ENCODE results near the gene LEMD1.

Gene LEMD1

DNA sequence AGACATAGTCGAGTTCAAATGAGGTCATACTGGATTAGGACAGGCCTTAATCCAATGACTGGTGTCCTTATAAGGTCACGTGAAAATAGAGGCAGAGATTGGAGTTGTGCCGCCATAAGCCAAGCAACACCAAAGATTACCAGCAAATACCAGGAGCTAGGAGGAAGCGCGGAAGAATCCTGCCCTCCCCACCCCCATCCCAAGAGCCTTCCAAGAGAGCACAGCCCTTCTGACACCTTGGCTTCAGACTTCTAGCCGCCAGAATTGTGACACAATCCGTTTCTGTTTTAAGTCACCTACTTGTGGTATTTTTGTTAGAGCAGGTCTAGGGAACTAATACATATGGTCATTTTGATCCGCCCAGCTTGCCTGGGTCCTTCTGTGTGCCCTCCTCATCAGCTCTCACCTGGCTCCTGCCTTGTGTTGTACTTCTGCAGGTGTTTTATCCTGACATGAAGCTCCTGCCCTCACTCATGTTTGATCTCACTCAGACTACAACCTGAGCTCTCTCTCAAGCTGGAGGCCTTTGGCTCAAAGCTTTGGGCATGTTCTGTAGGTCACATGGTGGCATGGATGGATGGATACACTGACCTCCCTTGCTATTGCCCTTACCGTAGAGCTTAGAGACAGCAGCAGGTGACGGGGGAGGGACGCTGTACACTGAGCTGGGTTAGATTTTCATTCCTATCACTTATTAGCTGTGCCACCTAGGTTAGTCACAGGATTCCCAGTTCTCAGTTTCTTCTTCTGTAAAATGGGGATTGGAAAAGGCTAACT is 89.7 kb downstream of the LEMD1 start:
- no peak for DNase-seq (ENCODE audit: low read depth in 2 of 2)
